HCT116 (cell line): ENCODE results near the gene VSTM2L. TPM values are rescaled to one million over a fixed set of nuclear protein-coding genes. Genes with fewer than 3 reads are reported as not detected.

Source experiments
- ATAC-seq: fragments of 200-7000 bp; cut with Tn5 transposase; 2 replicates; pipeline ENCODE4 v1.9.1; 2020; ENCODE audit warnings: mild to moderate bottlenecking, moderate library complexity
- BruUV-seq: library from RNA; stranded (reverse); fragments of 400-500 nt; replicated peaks from 2 replicates; lab custom pipeline; 2021; lab: Mats Ljungman, UMichigan
- CTCF ChIA-PET: fragments of 300-600 bp; sonication (Branson Sonifier 250); formaldehyde crosslinking; loops from one replicate; lab custom pipeline; 2021; ENCODE audit warnings: antibody characterized with exemption; lab: Charles Lee
- POLR2A ChIA-PET: fragments of 300-600, 350-600 bp; sonication (Branson Sonifier 250); formaldehyde crosslinking; loops from one replicate; lab custom pipeline; 2021; ENCODE audit warnings: antibody characterized with exemption; lab: Charles Lee
- RAD21 ChIA-PET, 2 experiments: fragments of 300-600 bp; sonication (Branson Sonifier 250); formaldehyde crosslinking; loops; one replicate each; lab custom pipeline; 2023; ENCODE audit warnings: low total read pairs in 2 of 2; ENCODE audit not compliant: uncharacterized antibody in 2 of 2, unreplicated experiment in 2 of 2, low non-redundant PET in 1 of 2; lab: Charles Lee
- DNase-seq: peaks from one replicate; pipeline ENCODE4 v3.0.0-alpha.2; 2010; ENCODE audit warnings: low read depth, low spot score
- H2AFZ ChIP-seq: fragments of 200-600 bp; shearing (Covaris generic), sonication (generic); 2 replicates; pipeline ENCODE4 v1.6.1; 2017; ENCODE audit warnings: low read depth, mixed run types, mixed read lengths, antibody characterized with exemption, low read length; ENCODE audit not compliant: poor library complexity, severe bottlenecking
- H3K27ac ChIP-seq: 2 replicates; pipeline ENCODE4 v1.5.1; 2012; ENCODE audit warnings: low read depth, low read length
- H3K27me3 ChIP-seq: fragments of 200-600 bp; sonication (generic); 2 replicates; pipeline ENCODE4 v1.6.1; 2016; ENCODE audit warnings: mixed run types, low read length, mixed read lengths; ENCODE audit not compliant: insufficient read depth
- H3K36me3 ChIP-seq, 2 experiments: fragments of 200-500 bp in 1 of 2; fragments of 200-600 bp in 1 of 2; sonication (Bioruptor generic) in 1 of 2; sonication (generic) in 1 of 2; 2 replicates each; pipeline versions ENCODE4 v1.5.1 to v1.6.1; 2014 to 2016; ENCODE audit warnings: low read length in 2 of 2, inconsistent platforms in 1 of 2, mixed read lengths in 1 of 2, mixed run types in 1 of 2; ENCODE audit not compliant: insufficient read depth in 2 of 2, control insufficient read depth in 1 of 2
- H3K4me1 ChIP-seq, 2 experiments: fragments of 200-600 bp in 1 of 2; sonication (generic) in 1 of 2; 2 replicates each; pipeline versions ENCODE4 v1.5.1 to v1.6.1; 2012 to 2017; ENCODE audit warnings: low read length in 2 of 2, inconsistent platforms in 1 of 2, mild to moderate bottlenecking in 1 of 2, mixed read lengths in 1 of 2, mixed run types in 1 of 2, moderate library complexity in 1 of 2; ENCODE audit not compliant: insufficient read depth in 2 of 2, control insufficient read depth in 1 of 2
- H3K4me2 ChIP-seq: fragments of 200-600 bp; sonication (generic); 2 replicates; pipeline ENCODE4 v1.6.1; 2017; ENCODE audit warnings: mixed run types, low read length, mixed read lengths
- H3K4me3 ChIP-seq, 2 experiments: fragments of 200-600 bp in 1 of 2; sonication (generic) in 1 of 2; replicated peaks in 1 of 2; 2 replicates each; pipeline ENCODE4 v1.5.1; 2011 to 2016; ENCODE audit warnings: low read length in 2 of 2, control low read depth in 1 of 2, low read depth in 1 of 2, mild to moderate bottlenecking in 1 of 2, mixed read lengths in 1 of 2, mixed run types in 1 of 2
- H3K79me2 ChIP-seq: fragments of 200-600 bp; sonication (generic); 2 replicates; pipeline ENCODE4 v1.6.1; 2017; ENCODE audit warnings: mild to moderate bottlenecking, mixed run types, low read length, moderate library complexity, mixed read lengths; ENCODE audit not compliant: insufficient read depth
- H3K9ac ChIP-seq: fragments of 200-600 bp; sonication (generic); 2 replicates; pipeline ENCODE4 v1.6.1; 2016; ENCODE audit warnings: low read length, mixed read lengths
- H3K9me2 ChIP-seq: fragments of 200-600 bp; sonication (generic), shearing (Covaris generic); 2 replicates; pipeline ENCODE4 v1.6.1; 2017; ENCODE audit warnings: mixed run types, mild to moderate bottlenecking, moderate library complexity; ENCODE audit not compliant: insufficient read depth
- H3K9me3 ChIP-seq, 2 experiments: fragments of 200-500 bp in 1 of 2; fragments of 200-600 bp in 1 of 2; sonication (Bioruptor generic) in 1 of 2; sonication (generic) in 1 of 2; 2 replicates each; pipeline ENCODE4 v1.6.1; 2014 to 2017; ENCODE audit warnings: low read length in 2 of 2, mixed read lengths in 2 of 2, inconsistent platforms in 1 of 2, low read depth in 1 of 2, mild to moderate bottlenecking in 1 of 2, mixed run types in 1 of 2, moderate library complexity in 1 of 2; ENCODE audit not compliant: control insufficient read depth in 1 of 2, insufficient read depth in 1 of 2
- H4K20me1 ChIP-seq: fragments of 200-600 bp; sonication (generic), shearing (Covaris generic); 2 replicates; pipeline ENCODE4 v1.6.1; 2017; ENCODE audit warnings: mixed run types, mild to moderate bottlenecking, moderate library complexity; ENCODE audit not compliant: insufficient read depth
- CEBPB ChIP-seq: IDR thresholded peaks from 2 replicates; pipeline ENCODE4 v1.6.1; 2012; ENCODE audit warnings: low read depth
- EGR1 ChIP-seq: IDR thresholded peaks from 2 replicates; pipeline ENCODE4 v1.6.1; 2012; ENCODE audit warnings: low read depth
- ELF1 ChIP-seq: IDR thresholded peaks from 2 replicates; pipeline ENCODE4 v1.6.1; 2012; ENCODE audit warnings: low read depth, borderline replicate concordance
- EZH2 ChIP-seq: fragments of 200-600 bp; sonication (generic); IDR thresholded peaks from 2 replicates; pipeline ENCODE4 v1.6.1; 2017; ENCODE audit warnings: antibody characterized with exemption, mixed run types
- FOSL1 ChIP-seq: IDR thresholded peaks from 2 replicates; pipeline ENCODE4 v1.6.1; 2012; ENCODE audit warnings: low read depth
- JUND ChIP-seq: IDR thresholded peaks from 2 replicates; pipeline ENCODE4 v1.6.1; 2012
- POLR2A ChIP-seq: IDR thresholded peaks from 2 replicates; pipeline ENCODE4 v1.7.0; 2011; ENCODE audit warnings: borderline replicate concordance; ENCODE audit not compliant: insufficient read depth, insufficient read length; ENCODE audit errors: extremely low read depth
- RAD21 ChIP-seq: IDR thresholded peaks from 2 replicates; pipeline ENCODE4 v1.6.1; 2012; ENCODE audit warnings: low read depth, mild to moderate bottlenecking
- SIN3A ChIP-seq: IDR thresholded peaks from 2 replicates; pipeline ENCODE4 v1.6.1; 2012; ENCODE audit warnings: low read depth
- SP1 ChIP-seq: IDR thresholded peaks from 2 replicates; pipeline ENCODE4 v1.6.1; 2012; ENCODE audit warnings: low read depth
- TCF7L2 ChIP-seq: IDR thresholded peaks from 2 replicates; pipeline ENCODE4 v1.7.0; 2011; ENCODE audit warnings: borderline replicate concordance, inconsistent platforms; ENCODE audit not compliant: insufficient read depth, insufficient read length; ENCODE audit errors: extremely low read depth
- YY1 ChIP-seq: IDR thresholded peaks from 2 replicates; pipeline ENCODE4 v1.6.1; 2011; ENCODE audit warnings: low read length, low read depth, moderate library complexity, mild to moderate bottlenecking; ENCODE audit not compliant: insufficient replicate concordance; ENCODE audit errors: extremely low read depth
- ZFX ChIP-seq: fragments of 450-650 bp; IDR thresholded peaks from 2 replicates; pipeline ENCODE4 v1.6.1; 2017
- intact Hi-C: fragments of 100-400 bp; cut with micrococcal nuclease; formaldehyde crosslinking; loops from 2 replicates; pipeline ENCODE4 v1.10.0; 2022
- total RNA-seq: library from RNA; stranded (reverse); gene quantifications from one replicate; pipeline ENCODE4 v1.2.1, GENCODE V29; 2021; ENCODE audit not compliant: unreplicated experiment
- TF ChIP-seq, protein P1 (sequence below): IDR thresholded peaks from 2 replicates; pipeline ENCODE4 v1.6.1; 2012; ENCODE audit warnings: low read depth
- TF ChIP-seq, protein P2 (sequence below): IDR thresholded peaks from 2 replicates; pipeline ENCODE4 v1.6.1; 2012
- TF ChIP-seq, protein P3 (sequence below): IDR thresholded peaks from 2 replicates; pipeline ENCODE4 v1.6.1; 2012
- TF ChIP-seq, protein P4 (sequence below): IDR thresholded peaks from 2 replicates; pipeline ENCODE4 v1.6.1; 2011; ENCODE audit warnings: mild to moderate bottlenecking, low read length, moderate library complexity; ENCODE audit not compliant: insufficient replicate concordance; ENCODE audit errors: extremely low read depth

VSTM2L gene
- total RNA-seq, 1 experiment from 2014 or later: 0.69 TPM

DNA sequence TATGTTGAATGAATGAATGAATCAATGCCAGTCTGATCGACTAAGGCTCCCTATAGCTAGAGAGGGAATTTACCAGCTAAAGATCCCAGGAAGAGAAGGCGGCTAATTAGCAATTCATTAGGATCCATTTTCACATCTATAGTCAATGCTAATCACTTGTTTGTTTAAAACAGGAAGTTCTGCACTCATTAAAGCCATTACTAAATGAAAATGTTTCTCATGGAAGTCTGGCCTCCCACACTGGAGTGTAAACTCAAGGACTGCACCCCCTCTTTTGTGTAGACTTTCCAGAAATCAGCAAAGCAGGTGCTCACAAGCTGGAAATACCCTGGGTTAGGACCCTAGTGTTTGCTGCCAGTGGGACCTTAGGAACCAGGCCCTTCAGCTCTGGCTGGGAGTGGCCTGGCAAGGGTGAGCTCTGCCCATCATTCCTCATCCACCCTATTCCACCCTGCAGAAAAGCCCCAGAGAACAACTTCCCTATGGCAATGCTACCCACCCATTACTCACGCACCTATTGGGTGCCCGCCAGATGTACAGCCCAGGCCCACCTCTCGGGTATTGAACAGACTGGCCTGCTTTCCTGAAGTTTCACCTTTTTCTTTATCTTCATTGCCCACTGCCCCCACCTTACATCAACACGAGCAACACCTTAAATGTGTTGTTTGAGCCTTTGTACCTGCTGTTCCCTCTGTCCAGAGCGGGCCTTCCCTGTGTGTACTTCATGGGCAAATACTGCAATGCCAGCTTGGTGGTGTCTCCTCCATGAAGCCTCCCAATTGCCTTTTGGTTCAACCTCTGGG is 69.5 kb downstream of the VSTM2L start:
- intact Hi-C loops: no loop called here

More for the DNA sequence above, 69.5 kb downstream of the VSTM2L start:
- no peak for DNase-seq
- H2AFZ ChIP-seq: no peak overlapping the region
- peaks cover 0 to 5% of the 10 kb centered on the region in 2 experiments; a peak in 1 of 4 replicates for H3K4me1 ChIP-seq
- H3K4me3 ChIP-seq: no peak overlapping the region
- no peaks in the 10 kb centered on the region for H3K27me3 ChIP-seq
- H3K79me2 ChIP-seq: no peaks in the 10 kb centered on the region
- no peak overlapping the region for H3K27ac ChIP-seq
- ChIA-PET POLR2A (no interaction called here), CTCF (no interaction called here), RAD21 (no interaction called here)
- ATAC-seq: no peak
- H3K9me3 ChIP-seq: no peaks in the 10 kb centered on the region
- H3K9me2 ChIP-seq: no peaks in the 10 kb centered on the region
- H3K4me2 ChIP-seq: no peak overlapping the region
- no peaks in the 10 kb centered on the region for H4K20me1 ChIP-seq
- no peak overlapping the region for H3K9ac ChIP-seq
- H3K36me3 ChIP-seq: no peaks in the 10 kb centered on the region
- no peak for TF ChIP-seq FOSL1
- no peak for TF ChIP-seq ELF1
- TF ChIP-seq SIN3A: no peak
- TF ChIP-seq YY1: no peak
- no peak for TF ChIP-seq POLR2A
- TF ChIP-seq, protein P1, sequence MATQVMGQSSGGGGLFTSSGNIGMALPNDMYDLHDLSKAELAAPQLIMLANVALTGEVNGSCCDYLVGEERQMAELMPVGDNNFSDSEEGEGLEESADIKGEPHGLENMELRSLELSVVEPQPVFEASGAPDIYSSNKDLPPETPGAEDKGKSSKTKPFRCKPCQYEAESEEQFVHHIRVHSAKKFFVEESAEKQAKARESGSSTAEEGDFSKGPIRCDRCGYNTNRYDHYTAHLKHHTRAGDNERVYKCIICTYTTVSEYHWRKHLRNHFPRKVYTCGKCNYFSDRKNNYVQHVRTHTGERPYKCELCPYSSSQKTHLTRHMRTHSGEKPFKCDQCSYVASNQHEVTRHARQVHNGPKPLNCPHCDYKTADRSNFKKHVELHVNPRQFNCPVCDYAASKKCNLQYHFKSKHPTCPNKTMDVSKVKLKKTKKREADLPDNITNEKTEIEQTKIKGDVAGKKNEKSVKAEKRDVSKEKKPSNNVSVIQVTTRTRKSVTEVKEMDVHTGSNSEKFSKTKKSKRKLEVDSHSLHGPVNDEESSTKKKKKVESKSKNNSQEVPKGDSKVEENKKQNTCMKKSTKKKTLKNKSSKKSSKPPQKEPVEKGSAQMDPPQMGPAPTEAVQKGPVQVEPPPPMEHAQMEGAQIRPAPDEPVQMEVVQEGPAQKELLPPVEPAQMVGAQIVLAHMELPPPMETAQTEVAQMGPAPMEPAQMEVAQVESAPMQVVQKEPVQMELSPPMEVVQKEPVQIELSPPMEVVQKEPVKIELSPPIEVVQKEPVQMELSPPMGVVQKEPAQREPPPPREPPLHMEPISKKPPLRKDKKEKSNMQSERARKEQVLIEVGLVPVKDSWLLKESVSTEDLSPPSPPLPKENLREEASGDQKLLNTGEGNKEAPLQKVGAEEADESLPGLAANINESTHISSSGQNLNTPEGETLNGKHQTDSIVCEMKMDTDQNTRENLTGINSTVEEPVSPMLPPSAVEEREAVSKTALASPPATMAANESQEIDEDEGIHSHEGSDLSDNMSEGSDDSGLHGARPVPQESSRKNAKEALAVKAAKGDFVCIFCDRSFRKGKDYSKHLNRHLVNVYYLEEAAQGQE: no peak
- TF ChIP-seq EZH2: no peak
- no peak for TF ChIP-seq TCF7L2
- TF ChIP-seq JUND: no peak
- TF ChIP-seq EGR1: no peak
- TF ChIP-seq RAD21: no peak
- TF ChIP-seq, protein P2, sequence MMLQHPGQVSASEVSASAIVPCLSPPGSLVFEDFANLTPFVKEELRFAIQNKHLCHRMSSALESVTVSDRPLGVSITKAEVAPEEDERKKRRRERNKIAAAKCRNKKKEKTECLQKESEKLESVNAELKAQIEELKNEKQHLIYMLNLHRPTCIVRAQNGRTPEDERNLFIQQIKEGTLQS: no peak
- no peak for TF ChIP-seq SP1
- TF ChIP-seq, protein P3, sequence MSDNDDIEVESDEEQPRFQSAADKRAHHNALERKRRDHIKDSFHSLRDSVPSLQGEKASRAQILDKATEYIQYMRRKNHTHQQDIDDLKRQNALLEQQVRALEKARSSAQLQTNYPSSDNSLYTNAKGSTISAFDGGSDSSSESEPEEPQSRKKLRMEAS: no peak
- TF ChIP-seq CEBPB: no peak
- no peak for TF ChIP-seq ZFX
- TF ChIP-seq, protein P4, sequence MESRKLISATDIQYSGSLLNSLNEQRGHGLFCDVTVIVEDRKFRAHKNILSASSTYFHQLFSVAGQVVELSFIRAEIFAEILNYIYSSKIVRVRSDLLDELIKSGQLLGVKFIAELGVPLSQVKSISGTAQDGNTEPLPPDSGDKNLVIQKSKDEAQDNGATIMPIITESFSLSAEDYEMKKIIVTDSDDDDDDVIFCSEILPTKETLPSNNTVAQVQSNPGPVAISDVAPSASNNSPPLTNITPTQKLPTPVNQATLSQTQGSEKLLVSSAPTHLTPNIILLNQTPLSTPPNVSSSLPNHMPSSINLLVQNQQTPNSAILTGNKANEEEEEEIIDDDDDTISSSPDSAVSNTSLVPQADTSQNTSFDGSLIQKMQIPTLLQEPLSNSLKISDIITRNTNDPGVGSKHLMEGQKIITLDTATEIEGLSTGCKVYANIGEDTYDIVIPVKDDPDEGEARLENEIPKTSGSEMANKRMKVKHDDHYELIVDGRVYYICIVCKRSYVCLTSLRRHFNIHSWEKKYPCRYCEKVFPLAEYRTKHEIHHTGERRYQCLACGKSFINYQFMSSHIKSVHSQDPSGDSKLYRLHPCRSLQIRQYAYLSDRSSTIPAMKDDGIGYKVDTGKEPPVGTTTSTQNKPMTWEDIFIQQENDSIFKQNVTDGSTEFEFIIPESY: no peak
- BruUV-seq: no TSS peak
